ENCODE results near the gene KLHL22. TPM values are rescaled to one million over a fixed set of nuclear protein-coding genes. Genes with fewer than 3 reads are reported as not detected.

Gene KLHL22
- total and polyA plus RNA-seq, 2 of the 4 experiments (the other 2 are of a cell fraction) = 27.1 to 30.1 TPM

GRCh38 chr22:20424932-20425565 lies 70.5 kb downstream of the KLHL22 start:
- ATAC-seq (ENCODE audit: low read depth) (no peak), DNase-seq (no peak)
- POLR2A ChIA-PET (ENCODE audit: unreplicated experiment) = no interaction called here
- in situ Hi-C loops (cut with MboI; ENCODE audit: low sequenced_read_pairs) = no loop called here
- Histone ChIP-seq H2BK5ac (ENCODE audit: low read depth, low read length, poor library complexity, severe bottlenecking) (no peak overlapping the region), H2BK20ac (ENCODE audit: low read depth, low read length) (no peak overlapping the region), H4K20me1 (ENCODE audit: insufficient read depth, low read length) (peaks cover 50% of the 10 kb centered on the region), H3K23ac (ENCODE audit: low read depth, low read length) (no peak overlapping the region), H2BK120ac (ENCODE audit: low read depth, low read length) (no peak overlapping the region), H3K9me1 (ENCODE audit: insufficient read depth, low read length) (no peaks in the 10 kb centered on the region; the same call in 1 of the 2 replicates), H2AFZ (replicated peaks; ENCODE audit: low read length, poor library complexity) (no peak overlapping the region), H4K91ac (ENCODE audit: insufficient read depth, low read depth, low read length) (no peak overlapping the region), H3K27me3 (ENCODE audit: control insufficient read depth, insufficient read depth, low read length) (no peaks in the 10 kb centered on the region), H3K4ac (ENCODE audit: low read depth, low read length) (no peak overlapping the region), H3K9me3 (ENCODE audit: control insufficient read depth, insufficient read depth, low read length) (no peaks in the 10 kb centered on the region), H3K4me3 (ENCODE audit: insufficient read depth, low read depth, low read length) (no peak overlapping the region), H4K8ac (ENCODE audit: low read depth in 2 of 2, low read length in 2 of 2) (no peak overlapping the region), H3K56ac (ENCODE audit: extremely low read depth, insufficient read depth, low read length) (no peak overlapping the region), H3K18ac (ENCODE audit: low read depth, low read length) (no peak overlapping the region), H3K27ac (ENCODE audit: insufficient read depth, low read length) (no peak overlapping the region), H3K9ac (ENCODE audit: low read depth, low read length) (no peak overlapping the region), H3K4me1 (ENCODE audit: control insufficient read depth, insufficient read depth, low read length) (peaks cover 13% of the 10 kb centered on the region; the same call in 1 of the 2 replicates), H2AK9ac (replicated peaks; ENCODE audit: low read depth, low read length, poor library complexity) (peak overlapping the region; percentile 24), H3K4me2 (ENCODE audit: low read depth, low read length) (no peak overlapping the region), H2BK15ac (ENCODE audit: low read depth, low read length) (no peak overlapping the region), H4K5ac (ENCODE audit: low read depth, low read length) (no peak overlapping the region), H3K79me1 (ENCODE audit: low read depth in 1 of 2, low read length in 2 of 2) (peaks cover 2 to 26% of the 10 kb centered on the region in 2 experiments; a peak in 3 of 4 replicates), H3K36me3 (ENCODE audit: control insufficient read depth, insufficient read depth, low read length) (peaks cover 45% of the 10 kb centered on the region), H2AK5ac (ENCODE audit: low read depth, low read length) (no peak overlapping the region), H3K14ac (replicated peaks; ENCODE audit: low read depth, low read length) (no peak overlapping the region)
- intact Hi-C loops (cut with micrococcal nuclease) = no loop called here
- 90% methylated on average over 30 of the region's 59 CpGs; no CpG with 5 or more reads in 1 of the 2 experiments for WGBS, 2 experiments (ENCODE audit: extremely low coverage in 2 of 2, insufficient read length in 1 of 2)
- no peak for TF ChIP-seq MAFK (IDR thresholded peaks at IDR 0.05; ENCODE audit: low read depth, low read length)
- TF ChIP-seq, protein P1, sequence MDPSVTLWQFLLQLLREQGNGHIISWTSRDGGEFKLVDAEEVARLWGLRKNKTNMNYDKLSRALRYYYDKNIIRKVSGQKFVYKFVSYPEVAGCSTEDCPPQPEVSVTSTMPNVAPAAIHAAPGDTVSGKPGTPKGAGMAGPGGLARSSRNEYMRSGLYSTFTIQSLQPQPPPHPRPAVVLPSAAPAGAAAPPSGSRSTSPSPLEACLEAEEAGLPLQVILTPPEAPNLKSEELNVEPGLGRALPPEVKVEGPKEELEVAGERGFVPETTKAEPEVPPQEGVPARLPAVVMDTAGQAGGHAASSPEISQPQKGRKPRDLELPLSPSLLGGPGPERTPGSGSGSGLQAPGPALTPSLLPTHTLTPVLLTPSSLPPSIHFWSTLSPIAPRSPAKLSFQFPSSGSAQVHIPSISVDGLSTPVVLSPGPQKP (IDR thresholded peaks at IDR 0.05; ENCODE audit: borderline replicate concordance, low read depth, low read length) = no peak
- TF ChIP-seq RCOR1 (IDR thresholded peaks at IDR 0.05; ENCODE audit: insufficient replicate concordance, low read length) = no peak
- no peak for TF ChIP-seq RFX5 (IDR thresholded peaks at IDR 0.05; ENCODE audit: low read depth, low read length)
- no peak for TF ChIP-seq USF2 (IDR thresholded peaks at IDR 0.05; ENCODE audit: low read depth, low read length)
- TF ChIP-seq POLR2A (IDR thresholded peaks at IDR 0.05; ENCODE audit: low read depth, low read length) = no peak
- TF ChIP-seq SMC3 (IDR thresholded peaks at IDR 0.05; ENCODE audit: low read depth, low read length) = no peak
- TF ChIP-seq RAD21 (IDR thresholded peaks at IDR 0.05; ENCODE audit: low read length) = no peak
- no peak for TF ChIP-seq MXI1 (IDR thresholded peaks at IDR 0.05; ENCODE audit: borderline replicate concordance, low read depth, low read length)
- BruUV-seq (replicated peaks) = no TSS peak
- dilution Hi-C loops (cut with HindIII; ENCODE audit: low sequenced_read_pairs, unreplicated experiment) = no loop called here
- CTCF ChIA-PET = no interaction called here

All from IMR-90 (cell line).